Cardiac fibroblast (primary cell): ENCODE measurements around the gene PLXNA2.

Source experiments
- DNase-seq, 2 donors: peaks; one replicate each; pipeline versions ENCODE4 v3.0.0 to v3.0.0-alpha.2; 2010; ENCODE audit warnings: low read depth in 2 of 2
- H3K4me3 ChIP-seq, 2 donors: replicated peaks in 1 of 2; 1 replicate in 1 of 2; 2 replicates in 1 of 2; pipeline ENCODE4 v1.5.1; 2011; ENCODE audit warnings: low read depth in 2 of 2, low read length in 2 of 2, mild to moderate bottlenecking in 2 of 2, moderate library complexity in 1 of 2
- TF ChIP-seq, protein P1 (sequence below): IDR thresholded peaks from one replicate; pipeline ENCODE4 v1.5.1; 2011; ENCODE audit warnings: low read depth, mild to moderate bottlenecking, low read length, inconsistent platforms

The PLXNA2 gene

DNA sequence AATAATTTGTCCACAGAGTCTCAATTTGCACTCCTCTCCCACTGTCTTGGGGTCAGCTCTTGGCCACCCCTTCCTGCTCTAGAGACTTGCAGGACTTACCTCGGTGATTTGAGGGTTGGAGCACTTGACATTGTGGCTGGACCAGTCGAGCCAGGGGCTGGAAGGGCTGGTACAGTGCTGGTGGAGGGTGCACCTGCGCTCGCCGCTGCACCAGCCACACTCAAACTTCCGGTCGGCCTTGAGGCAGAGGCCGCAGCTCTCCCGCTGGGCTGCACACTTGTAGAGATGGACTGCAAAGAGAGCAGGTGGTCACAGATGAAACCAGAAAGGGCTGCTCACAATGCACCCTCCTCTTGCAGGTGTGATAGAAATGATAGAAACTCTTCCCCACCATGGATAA lies 165.0 kb downstream of the PLXNA2 start:
- TF ChIP-seq, protein P1, sequence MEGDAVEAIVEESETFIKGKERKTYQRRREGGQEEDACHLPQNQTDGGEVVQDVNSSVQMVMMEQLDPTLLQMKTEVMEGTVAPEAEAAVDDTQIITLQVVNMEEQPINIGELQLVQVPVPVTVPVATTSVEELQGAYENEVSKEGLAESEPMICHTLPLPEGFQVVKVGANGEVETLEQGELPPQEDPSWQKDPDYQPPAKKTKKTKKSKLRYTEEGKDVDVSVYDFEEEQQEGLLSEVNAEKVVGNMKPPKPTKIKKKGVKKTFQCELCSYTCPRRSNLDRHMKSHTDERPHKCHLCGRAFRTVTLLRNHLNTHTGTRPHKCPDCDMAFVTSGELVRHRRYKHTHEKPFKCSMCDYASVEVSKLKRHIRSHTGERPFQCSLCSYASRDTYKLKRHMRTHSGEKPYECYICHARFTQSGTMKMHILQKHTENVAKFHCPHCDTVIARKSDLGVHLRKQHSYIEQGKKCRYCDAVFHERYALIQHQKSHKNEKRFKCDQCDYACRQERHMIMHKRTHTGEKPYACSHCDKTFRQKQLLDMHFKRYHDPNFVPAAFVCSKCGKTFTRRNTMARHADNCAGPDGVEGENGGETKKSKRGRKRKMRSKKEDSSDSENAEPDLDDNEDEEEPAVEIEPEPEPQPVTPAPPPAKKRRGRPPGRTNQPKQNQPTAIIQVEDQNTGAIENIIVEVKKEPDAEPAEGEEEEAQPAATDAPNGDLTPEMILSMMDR = no peak
- no peak for DNase-seq
- H3K4me3 ChIP-seq = no peak overlapping the region

DNA sequence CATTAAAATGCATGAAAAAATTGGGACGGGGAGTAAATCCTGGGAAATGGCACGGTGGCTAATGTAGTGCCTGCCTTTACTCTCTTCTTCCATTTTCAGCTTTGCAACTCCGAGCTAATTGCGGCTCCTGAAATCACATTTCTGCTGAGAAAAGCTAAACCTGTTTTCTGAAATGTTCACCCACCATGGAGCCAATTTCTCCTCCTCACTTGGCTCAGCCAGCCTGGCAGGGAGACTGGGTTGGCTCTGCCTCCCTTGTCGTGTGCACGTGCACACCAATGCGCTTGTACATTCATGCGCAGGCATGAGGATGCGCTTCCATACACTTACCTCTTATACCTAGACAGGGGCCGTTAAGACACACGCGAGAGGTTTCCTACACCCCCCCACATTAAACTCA lies 165.4 kb downstream of the PLXNA2 start:
- H3K4me3 ChIP-seq = no peak overlapping the region
- no peak for DNase-seq
- TF ChIP-seq, protein P1 = no peak

DNA sequence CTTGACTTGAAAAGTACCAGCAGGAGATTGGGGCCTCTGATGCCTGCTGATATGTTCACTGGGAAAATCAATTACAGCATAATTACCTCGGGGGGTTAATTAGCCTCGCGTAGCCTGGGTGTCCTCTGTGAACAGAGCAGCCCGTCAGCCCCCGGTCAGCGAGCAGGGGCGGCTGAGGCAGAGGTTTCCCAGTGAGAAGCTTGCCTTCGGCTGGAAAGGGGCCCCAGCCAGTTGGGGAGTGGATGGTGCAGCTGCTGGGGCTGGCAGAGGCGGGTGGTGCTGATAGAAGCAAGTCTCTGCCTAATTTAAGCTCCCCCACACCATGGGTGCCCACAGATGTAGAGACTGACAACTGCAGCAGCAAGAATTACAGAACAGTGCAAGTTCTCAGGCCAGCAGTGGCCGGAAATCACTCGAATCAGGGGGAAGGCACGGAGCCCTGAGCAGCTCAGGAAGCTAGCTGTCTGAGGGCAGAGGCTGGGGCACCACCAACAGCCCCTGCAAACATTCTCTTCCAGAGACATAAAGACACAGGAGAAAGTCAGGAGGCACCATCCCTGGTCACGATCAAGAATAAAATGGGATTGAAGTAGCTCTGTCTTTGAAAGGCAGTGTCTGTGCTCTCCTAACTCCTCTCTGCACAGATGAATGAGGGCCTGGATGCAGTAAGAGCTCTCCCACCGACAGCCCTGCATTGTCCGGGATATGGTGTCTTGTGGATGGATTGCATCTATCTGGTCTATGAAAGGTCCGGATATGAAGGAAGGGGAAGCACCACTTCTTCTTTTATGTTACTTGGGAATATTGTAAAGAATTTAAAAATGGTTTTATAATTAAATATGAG lies 166.7 kb downstream of the PLXNA2 start:
- H3K4me3 ChIP-seq = no peak overlapping the region
- TF ChIP-seq, protein P1 = no peak

DNA sequence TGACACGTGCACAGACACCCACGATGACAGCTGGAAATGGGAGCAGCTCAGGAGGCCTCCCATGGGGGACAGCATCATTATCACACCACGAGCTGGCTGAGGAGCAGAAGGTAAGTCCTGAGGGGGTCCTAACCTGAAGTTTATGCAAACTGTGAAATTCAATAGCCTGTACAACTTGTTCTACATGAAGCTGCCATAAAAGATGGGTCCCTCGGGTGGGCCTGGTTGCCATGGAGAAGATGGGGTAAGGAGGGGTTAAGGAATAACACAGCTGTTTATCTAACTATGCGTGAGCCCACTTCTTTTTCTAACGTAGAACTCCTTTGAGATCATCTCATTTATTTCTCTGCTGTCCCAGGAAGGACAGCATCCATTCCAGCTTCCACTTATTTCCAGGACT lies 169.8 kb downstream of the PLXNA2 start:
- no peak overlapping the region for H3K4me3 ChIP-seq
- TF ChIP-seq, protein P1 = no peak
- DNase-seq = no peak

More for the DNA sequence above, 166.7 kb downstream of the PLXNA2 start:
- no peak for DNase-seq

DNA sequence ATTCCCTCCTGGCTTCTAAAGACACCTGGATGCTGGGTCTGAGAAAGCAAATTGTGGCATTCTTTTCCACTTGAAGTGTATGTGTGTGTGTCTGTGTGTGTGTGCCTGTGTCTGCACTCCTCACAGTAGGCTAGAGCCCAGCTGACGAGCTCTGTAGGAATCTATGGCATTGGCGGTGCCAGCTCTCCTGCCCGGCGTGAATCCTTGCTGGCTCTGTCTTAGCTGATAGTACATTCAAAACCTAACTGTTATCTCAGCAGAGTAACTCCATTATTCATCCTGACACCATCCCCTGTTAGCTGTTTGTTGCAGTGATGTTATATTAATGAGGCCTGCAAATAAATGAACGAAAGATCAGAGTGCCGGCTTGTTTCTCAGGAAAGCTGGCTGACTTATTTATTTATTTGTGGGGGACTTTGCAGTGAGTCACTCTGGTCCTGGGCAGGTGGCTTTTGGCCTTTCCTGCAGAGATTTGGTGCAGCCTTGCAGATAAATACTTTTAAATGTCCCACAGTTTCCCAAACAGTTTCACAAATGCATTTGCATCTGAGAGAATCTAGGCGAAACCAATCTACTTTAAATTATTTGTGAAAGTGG lies 172.7 kb downstream of the PLXNA2 start:
- DNase-seq = no peak
- TF ChIP-seq, protein P1 = no peak
- H3K4me3 ChIP-seq = no peak overlapping the region

DNA sequence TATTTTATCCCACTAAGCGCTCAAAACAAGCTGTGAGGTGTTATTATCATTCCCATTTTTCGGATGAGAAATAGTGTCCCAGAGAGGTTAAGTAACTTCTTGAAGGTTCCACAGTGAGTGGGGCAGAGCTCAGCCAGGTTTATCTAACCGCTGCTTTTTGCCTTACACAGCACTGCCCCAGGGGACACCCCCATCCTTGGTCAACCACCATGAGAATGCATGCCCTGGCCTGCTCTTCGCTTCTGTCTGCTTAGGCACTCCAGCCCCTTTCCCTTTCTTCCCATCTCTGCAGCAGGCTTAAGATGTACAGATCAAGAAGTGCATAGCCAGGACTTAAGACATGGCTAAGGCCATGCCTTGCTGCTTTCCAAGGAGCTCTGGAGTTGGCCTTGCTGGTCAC lies 174.3 kb downstream of the PLXNA2 start:
- TF ChIP-seq, protein P1 = no peak
- DNase-seq = no peak
- H3K4me3 ChIP-seq = no peak overlapping the region

DNA sequence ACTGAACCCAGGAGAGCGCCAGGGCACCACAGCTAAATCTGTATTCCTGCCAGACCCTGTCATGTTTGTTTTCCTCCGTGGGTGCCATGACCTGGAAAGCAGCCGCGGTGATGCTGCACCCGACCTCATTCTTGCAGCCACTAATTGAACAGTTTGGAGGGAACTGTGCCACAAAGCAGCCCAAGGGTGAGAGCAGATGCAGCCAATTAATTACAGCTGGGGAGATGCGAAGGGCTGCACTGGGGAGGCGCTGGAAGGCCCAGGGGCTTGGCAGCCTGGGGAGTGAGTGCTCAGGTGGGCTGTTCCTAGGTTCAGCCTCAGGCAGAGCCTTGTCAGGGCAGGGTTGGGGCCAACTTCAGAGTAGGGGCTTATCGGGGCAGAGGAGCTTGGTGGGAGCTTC lies 174.9 kb downstream of the PLXNA2 start:
- DNase-seq = no peak
- TF ChIP-seq, protein P1 = no peak
- H3K4me3 ChIP-seq = no peak overlapping the region
